Stimulated activated naive B cell treated with anti-CD40 and anti-IgM and Interleukin-4, amounts not matched to agents 10 μg/mL and 1 μg/mL and 100 μg/mL, for 72 hours (primary cell): ENCODE data around the gene FAM50B.

Experiments
- ATAC-seq, 2 donors: fragments of 150-1000 bp; cut with Tn5 transposase; replicated peaks; 2 replicates each; pipeline ENCODE4 v1.10.0; 2021; ENCODE audit warnings: moderate library complexity in 1 of 2
- DNase-seq: peaks from one replicate; pipeline ENCODE4 v3.0.0; 2021
- H3K27ac Mint-ChIP-seq: one replicate; pipeline ENCODE4 v1.8.0; 2022; ENCODE audit warnings: mild to moderate bottlenecking, mixed read lengths
- H3K27me3 Mint-ChIP-seq, 2 donors: one replicate each; pipeline ENCODE4 v1.8.0; 2022; ENCODE audit warnings: mixed read lengths in 2 of 2
- H3K36me3 Mint-ChIP-seq, 2 donors: one replicate each; pipeline ENCODE4 v1.8.0; 2022; ENCODE audit warnings: mixed read lengths in 2 of 2, mild to moderate bottlenecking in 1 of 2
- H3K4me1 Mint-ChIP-seq, 2 donors: one replicate each; pipeline ENCODE4 v1.8.0; 2022; ENCODE audit warnings: mixed read lengths in 2 of 2, mild to moderate bottlenecking in 1 of 2
- H3K4me3 Mint-ChIP-seq, 2 donors: one replicate each; pipeline ENCODE4 v1.8.0; 2022; ENCODE audit warnings: mild to moderate bottlenecking in 2 of 2, mixed read lengths in 2 of 2, moderate library complexity in 1 of 2
- H3K9me3 Mint-ChIP-seq, 2 donors: one replicate each; pipeline ENCODE4 v1.8.0; 2022; ENCODE audit warnings: mixed read lengths in 2 of 2, mild to moderate bottlenecking in 1 of 2

The FAM50B gene

DNA sequence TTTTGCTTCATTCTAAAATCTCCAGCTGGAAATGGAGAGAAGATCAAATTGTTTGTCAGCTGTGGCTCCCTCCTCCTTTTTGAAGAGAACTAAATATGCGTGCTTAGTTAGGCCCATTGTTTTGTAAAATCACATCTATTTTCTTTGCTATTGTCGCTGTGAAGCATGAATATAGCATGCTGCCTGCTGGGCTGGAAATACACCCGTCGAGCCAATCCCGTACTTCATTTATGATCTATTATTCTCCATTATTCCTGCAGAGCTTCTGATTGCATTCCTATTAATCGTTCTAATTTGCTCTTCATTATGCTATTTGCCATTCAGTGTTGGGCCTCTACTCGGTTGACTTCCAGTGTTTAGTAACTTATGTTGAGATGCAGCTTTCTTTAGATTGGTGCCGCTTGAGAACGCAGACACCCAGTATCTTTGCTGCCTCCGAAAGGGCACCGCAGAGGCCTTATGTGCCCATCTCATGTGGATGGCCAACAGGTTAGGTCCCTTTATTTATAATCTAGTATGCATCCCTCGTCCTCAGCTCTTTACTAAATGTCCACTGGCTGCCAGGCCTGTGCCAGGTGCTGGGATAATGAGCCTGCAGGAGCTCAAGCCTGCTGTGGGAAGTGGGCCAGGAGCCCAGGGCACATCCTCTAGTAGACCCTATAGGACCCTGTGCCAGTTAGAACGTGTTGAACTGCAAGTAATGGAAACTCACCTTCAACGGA, 45.6 kb downstream of the FAM50B start:
- ATAC-seq (no peak), DNase-seq (no peak)
- Mint-ChIP-seq H3K27me3 (peaks cover 17 to 19% of the 10 kb centered on the region in 2 donors), H3K4me3 (no peak overlapping the region), H3K36me3 (peaks cover 0 to 3% of the 10 kb centered on the region in 2 donors), H3K9me3 (peaks cover 2 to 4% of the 10 kb centered on the region in 2 donors), H3K27ac (no peak overlapping the region), H3K4me1 (no peaks in the 10 kb centered on the region)

DNA sequence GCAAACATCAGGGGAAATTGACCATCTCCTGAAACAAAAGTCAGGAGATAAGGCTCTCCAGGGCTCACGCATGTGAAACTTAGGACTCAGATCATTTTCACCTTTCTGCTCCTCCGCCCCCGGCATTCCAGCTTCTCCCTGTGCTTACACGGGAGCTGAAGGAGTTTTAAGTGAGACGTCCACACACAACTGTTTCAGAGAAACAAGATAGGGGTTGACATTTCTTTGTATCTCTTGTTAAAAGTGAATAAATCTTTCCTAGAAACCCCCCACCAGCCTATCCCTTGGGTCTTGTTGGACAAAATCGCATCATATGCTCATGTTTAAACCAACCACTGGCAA, 46.1 kb downstream of the FAM50B start:
- ATAC-seq, result no peak
- Mint-ChIP-seq H3K4me3 (no peak overlapping the region), H3K27ac (no peak overlapping the region), H3K36me3 (peaks cover 0 to 3% of the 10 kb centered on the region in 2 donors), H3K27me3 (peaks cover 12 to 21% of the 10 kb centered on the region in 2 donors), H3K4me1 (no peaks in the 10 kb centered on the region), H3K9me3 (peaks cover 2 to 4% of the 10 kb centered on the region in 2 donors)
- DNase-seq, result no peak

DNA sequence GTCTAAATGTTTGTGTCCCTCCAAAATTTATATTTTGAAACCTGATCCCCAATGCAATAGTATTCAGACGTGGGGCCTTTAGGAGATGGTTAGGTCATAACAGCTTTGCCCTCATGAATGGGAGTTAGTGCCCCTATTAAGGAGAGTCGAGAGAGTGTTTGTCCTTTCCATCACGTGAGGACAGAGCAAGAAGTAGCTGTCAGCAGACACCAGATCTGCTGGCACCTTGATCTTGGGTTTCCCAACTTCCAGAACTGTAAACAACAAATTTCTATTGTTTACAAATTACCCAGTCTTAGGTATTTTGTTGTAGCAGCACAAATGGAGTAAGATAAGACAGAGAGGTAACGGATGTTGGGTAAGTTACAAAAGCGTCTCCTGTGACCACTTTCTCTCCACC, 46.6 kb downstream of the FAM50B start:
- no peaks in the 10 kb centered on the region for H3K4me1 Mint-ChIP-seq
- no peak for DNase-seq
- ATAC-seq, result no peak
- peaks cover 11 to 21% of the 10 kb centered on the region in 2 donors for H3K27me3 Mint-ChIP-seq
- peaks cover 2 to 4% of the 10 kb centered on the region in 2 donors for H3K9me3 Mint-ChIP-seq
- H3K36me3 Mint-ChIP-seq, result peaks cover 0 to 3% of the 10 kb centered on the region in 2 donors
- no peak overlapping the region for H3K27ac Mint-ChIP-seq
- H3K4me3 Mint-ChIP-seq, result no peak overlapping the region

DNA sequence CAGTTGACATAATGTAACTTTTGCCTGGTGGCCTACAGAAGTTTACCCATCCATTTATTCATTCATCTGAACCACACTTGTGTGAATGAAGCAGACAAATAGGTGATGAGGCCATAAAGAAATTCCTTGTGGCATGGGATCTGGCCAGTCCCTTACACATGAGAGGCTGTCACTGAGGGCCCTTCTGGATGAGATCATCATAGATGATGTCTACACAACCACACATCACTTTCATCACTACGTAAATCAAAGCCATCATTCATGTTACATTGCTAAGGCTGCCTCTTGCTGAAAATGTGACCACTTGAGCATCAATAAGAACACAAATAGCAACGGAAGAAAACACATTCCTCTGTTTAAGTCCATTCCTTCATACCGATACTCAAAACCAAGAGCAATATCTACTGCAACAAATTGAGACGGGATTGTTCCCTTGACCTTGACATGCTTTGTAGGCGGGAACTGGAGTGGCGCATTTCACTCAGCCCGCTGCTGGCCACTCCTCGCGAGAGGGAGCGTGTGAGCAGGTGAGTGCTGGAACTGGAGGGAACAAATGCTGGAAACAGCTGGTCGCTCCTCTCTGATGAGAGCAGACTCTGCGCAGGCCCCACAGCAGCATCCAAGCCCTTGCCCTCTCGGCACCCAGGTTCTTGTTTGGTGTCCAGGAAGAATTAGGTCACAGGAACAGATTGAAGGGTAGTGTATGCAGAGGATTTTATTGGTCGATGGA, 49.3 kb downstream of the FAM50B start:
- Mint-ChIP-seq H3K4me1 (peaks cover 0 to 2% of the 10 kb centered on the region in 2 donors), H3K27me3 (peaks cover 11 to 24% of the 10 kb centered on the region in 2 donors), H3K4me3 (no peak overlapping the region), H3K27ac (no peak overlapping the region), H3K36me3 (peaks cover 0 to 3% of the 10 kb centered on the region in 2 donors), H3K9me3 (peaks cover 2 to 4% of the 10 kb centered on the region in 2 donors)
- no peak for DNase-seq
- no peak for ATAC-seq

DNA sequence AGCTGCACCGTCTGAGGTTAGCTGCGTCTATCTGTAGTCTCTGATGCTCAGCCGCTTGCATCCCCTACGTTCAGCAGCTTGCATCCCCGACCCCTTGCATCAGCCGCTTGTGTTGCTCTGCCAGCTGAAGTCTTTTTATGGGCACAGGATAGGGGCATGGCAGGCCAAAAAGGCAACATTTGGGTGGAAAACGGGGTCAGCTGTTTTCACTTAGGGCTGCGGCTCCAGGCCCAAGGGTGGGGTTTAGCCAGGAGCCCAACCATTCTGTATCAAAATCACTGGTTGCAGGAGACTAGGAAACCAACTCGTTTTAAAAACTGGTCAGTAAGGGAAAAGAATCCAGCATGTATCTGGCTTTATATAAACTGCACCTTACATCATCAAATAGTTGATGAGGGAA, 49.9 kb downstream of the FAM50B start:
- H3K4me3 Mint-ChIP-seq, result no peak overlapping the region
- H3K36me3 Mint-ChIP-seq, result no peaks in the 10 kb centered on the region
- peaks cover 0 to 2% of the 10 kb centered on the region in 2 donors for H3K4me1 Mint-ChIP-seq
- ATAC-seq (no peak), DNase-seq (no peak)
- H3K27me3 Mint-ChIP-seq, result peaks cover 11 to 24% of the 10 kb centered on the region in 2 donors
- H3K27ac Mint-ChIP-seq, result no peak overlapping the region
- no peaks in the 10 kb centered on the region for H3K9me3 Mint-ChIP-seq

DNA sequence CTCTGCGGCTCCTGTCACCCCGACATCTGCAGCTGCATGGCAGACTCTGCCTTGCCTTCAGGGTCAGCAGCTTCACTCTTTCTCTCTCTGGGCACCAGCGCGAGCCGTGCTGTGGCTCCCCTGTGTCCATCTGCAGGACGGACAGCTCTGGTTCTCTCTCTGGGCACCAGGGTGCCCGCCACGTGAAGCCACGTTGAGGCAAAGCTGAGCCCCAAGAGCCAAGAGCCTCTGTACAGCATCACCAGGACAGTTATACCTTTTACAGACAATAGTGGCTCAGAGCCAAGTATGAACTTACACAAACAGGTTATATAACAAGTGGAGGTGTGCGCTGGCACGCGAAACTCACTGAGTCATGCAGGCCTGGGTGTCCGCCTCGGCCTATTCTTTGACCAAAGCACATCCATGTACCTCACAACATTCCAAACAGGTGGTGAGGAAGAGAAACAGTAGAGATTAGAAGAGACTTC, 50.8 kb downstream of the FAM50B start:
- H3K27me3 Mint-ChIP-seq, result peaks cover 11 to 24% of the 10 kb centered on the region in 2 donors
- H3K9me3 Mint-ChIP-seq, result no peaks in the 10 kb centered on the region
- peaks cover 0 to 2% of the 10 kb centered on the region in 2 donors for H3K4me1 Mint-ChIP-seq
- no peaks in the 10 kb centered on the region for H3K36me3 Mint-ChIP-seq
- no peak for DNase-seq
- ATAC-seq, result no peak
- no peak overlapping the region for H3K27ac Mint-ChIP-seq
- no peak overlapping the region for H3K4me3 Mint-ChIP-seq
